Stimulated activated CD4-positive, alpha-beta T cell treated with anti-CD3 and anti-CD28 coated beads, Interleukin-15, amount 100 ng/mL, for 48 hours (primary cell): Measurements from ENCODE around the gene SLC25A20.

Experiments used
- DNase-seq, 2 donors: peaks; one replicate each; pipeline ENCODE4 v3.0.0-alpha.2; 2020; ENCODE audit warnings: low read depth in 2 of 2

Gene SLC25A20

GRCh38 chr3:48897460-48898376, 964 bp downstream of the SLC25A20 start:
- no peak for DNase-seq

GRCh38 chr3:48896936-48897335, 1.7 kb downstream of the SLC25A20 start:
- no peak for DNase-seq

GRCh38 chr3:48894516-48894915, 4.2 kb downstream of the SLC25A20 start:
- DNase-seq, result no peak

GRCh38 chr3:48891606-48892005, 7.1 kb downstream of the SLC25A20 start:
- DNase-seq, result no peak

- no peak for DNase-seq
Measured at GRCh38 chr3:48885753-48886152, 12.9 kb downstream of the SLC25A20 start.

- DNase-seq, result no peak
Measured at GRCh38 chr3:48881652-48882114, 17.0 kb downstream of the SLC25A20 start.

- DNase-seq, result no peak
Measured at GRCh38 chr3:48881006-48881405, 17.7 kb downstream of the SLC25A20 start.

- no peak for DNase-seq
Measured at GRCh38 chr3:48879994-48880377, 18.7 kb downstream of the SLC25A20 start.

- no peak for DNase-seq
Measured at GRCh38 chr3:48879307-48879993, 19.2 kb downstream of the SLC25A20 start.

- no peak for DNase-seq
Measured at GRCh38 chr3:48877671-48878070, 21.0 kb downstream of the SLC25A20 start.

GRCh38 chr3:48863122-48863521, 35.6 kb downstream of the SLC25A20 start:
- DNase-seq, result no peak

- DNase-seq, result no peak
Measured at GRCh38 chr3:48859206-48859605, 39.5 kb downstream of the SLC25A20 start.

GRCh38 chr3:48858709-48859108, 40.0 kb downstream of the SLC25A20 start:
- DNase-seq, result no peak

- no peak for DNase-seq
Measured at GRCh38 chr3:48857641-48858040, 41.0 kb downstream of the SLC25A20 start.

- DNase-seq, result no peak
Measured at GRCh38 chr3:48856469-48856868, 42.2 kb downstream of the SLC25A20 start.

- DNase-seq, result no peak
Measured at GRCh38 chr3:48855681-48856447, 42.8 kb downstream of the SLC25A20 start.

- DNase-seq, result no peak
Measured at GRCh38 chr3:48852151-48852550, 46.5 kb downstream of the SLC25A20 start.

GRCh38 chr3:48851407-48851806, 47.3 kb downstream of the SLC25A20 start:
- DNase-seq, result no peak

- no peak for DNase-seq
Measured at GRCh38 chr3:48848816-48849515, 49.7 kb downstream of the SLC25A20 start.

GRCh38 chr3:48847504-48848423, 50.9 kb downstream of the SLC25A20 start, which contains the start of gene PRKAR2A:
Gene PRKAR2A, minus strand, starts transcription at chr3:48847874. Its CDS starts 278 bp downstream, at chr3:48847596.
- peak; percentile 51 to 73 for DNase-seq
